Loucy (cell line): ENCODE results near the gene UBXN7.

Source experiments
- EZH2phosphoT487 ChIP-seq: fragments of 200-600 bp; IDR thresholded peaks from 2 replicates; pipeline ENCODE4 v1.6.1; 2018; ENCODE audit warnings: antibody characterized with exemption, mild to moderate bottlenecking, moderate library complexity, borderline replicate concordance
- TF ChIP-seq, protein P1 (sequence below): fragments of 200-600 bp; sonication (generic); conservative IDR thresholded peaks from 2 replicates; pipeline ENCODE4 v1.5.1; 2014; ENCODE audit warnings: mild to moderate bottlenecking, antibody characterized with exemption, low read length

DNA sequence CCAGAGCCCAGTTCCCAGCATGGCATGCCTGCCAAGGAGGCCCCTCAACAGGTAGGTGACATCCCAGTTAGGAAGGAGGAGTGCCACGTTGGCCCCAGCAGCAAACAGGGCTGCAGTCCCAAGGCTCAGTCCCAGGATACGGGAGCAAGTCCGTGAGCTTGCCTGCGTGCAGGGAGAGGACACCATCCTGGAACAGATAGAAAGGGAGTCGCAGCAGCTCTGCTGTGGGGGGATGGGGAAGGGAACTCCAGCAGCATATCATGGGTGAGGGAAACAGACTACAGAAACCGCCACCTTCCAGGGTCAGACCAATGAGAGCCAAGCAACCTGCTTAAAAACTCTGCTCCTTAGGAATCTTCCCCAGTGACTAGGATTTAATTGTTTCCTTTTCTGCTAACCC, 104.8 kb downstream of the UBXN7 start:
- TF ChIP-seq, protein P1, sequence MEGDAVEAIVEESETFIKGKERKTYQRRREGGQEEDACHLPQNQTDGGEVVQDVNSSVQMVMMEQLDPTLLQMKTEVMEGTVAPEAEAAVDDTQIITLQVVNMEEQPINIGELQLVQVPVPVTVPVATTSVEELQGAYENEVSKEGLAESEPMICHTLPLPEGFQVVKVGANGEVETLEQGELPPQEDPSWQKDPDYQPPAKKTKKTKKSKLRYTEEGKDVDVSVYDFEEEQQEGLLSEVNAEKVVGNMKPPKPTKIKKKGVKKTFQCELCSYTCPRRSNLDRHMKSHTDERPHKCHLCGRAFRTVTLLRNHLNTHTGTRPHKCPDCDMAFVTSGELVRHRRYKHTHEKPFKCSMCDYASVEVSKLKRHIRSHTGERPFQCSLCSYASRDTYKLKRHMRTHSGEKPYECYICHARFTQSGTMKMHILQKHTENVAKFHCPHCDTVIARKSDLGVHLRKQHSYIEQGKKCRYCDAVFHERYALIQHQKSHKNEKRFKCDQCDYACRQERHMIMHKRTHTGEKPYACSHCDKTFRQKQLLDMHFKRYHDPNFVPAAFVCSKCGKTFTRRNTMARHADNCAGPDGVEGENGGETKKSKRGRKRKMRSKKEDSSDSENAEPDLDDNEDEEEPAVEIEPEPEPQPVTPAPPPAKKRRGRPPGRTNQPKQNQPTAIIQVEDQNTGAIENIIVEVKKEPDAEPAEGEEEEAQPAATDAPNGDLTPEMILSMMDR, result no peak
- TF ChIP-seq EZH2phosphoT487, result no peak
